ENCODE results near the gene ZNF474. TPM values are rescaled to one million over a fixed set of nuclear protein-coding genes. Genes with fewer than 3 reads are reported as not detected.

ZNF474 gene
- total and polyA plus RNA-seq, 2 of the 8 experiments (the other 6 are each of a cell fraction or from before 2014, with no cell fraction given): not detected

- TF ChIP-seq RBBP5 (IDR thresholded peaks at IDR 0.05; ENCODE audit: borderline replicate concordance, low read depth, low read length) (no peak), EZH2 (IDR thresholded peaks at IDR 0.05; ENCODE audit: low read depth, low read length, severe bottlenecking) (no peak), SUZ12 (IDR thresholded peaks at IDR 0.05; ENCODE audit: low read length) (no peak), USF2 (IDR thresholded peaks at IDR 0.05; ENCODE audit: low read length) (no peak)
Measured at GRCh38 chr5:122164070-122164435, 34.7 kb downstream of the ZNF474 start (continued).

All from H1 (cell line).